ENCODE results near the gene ADK. TPM values are rescaled to one million over a fixed set of nuclear protein-coding genes. Genes with fewer than 3 reads are reported as not detected.

Gene ADK
- total RNA-seq, 1 experiment from 2014 or later: 26.8 TPM

GRCh38 chr10:74246495-74246894 lies 95.5 kb downstream of the ADK start:
- H3K4me2 ChIP-seq (ENCODE audit: insufficient read depth, insufficient read length, low read length): no peak overlapping the region
- no peak overlapping the region for H3K4ac ChIP-seq (ENCODE audit: low read depth, low read length)
- no peaks in the 10 kb centered on the region for H3K27me3 ChIP-seq (ENCODE audit: insufficient read depth, low read length)
- no peak overlapping the region for H2BK5ac ChIP-seq (ENCODE audit: insufficient read length, low read length)
- no peak overlapping the region for H2AFZ ChIP-seq (ENCODE audit: low read length)
- no peak overlapping the region for H4K91ac ChIP-seq (ENCODE audit: insufficient read length, low read depth, low read length)
- H3K56ac ChIP-seq (ENCODE audit: insufficient read length, low read depth, low read length): no peak overlapping the region
- no peak overlapping the region for H3K9ac ChIP-seq (ENCODE audit: extremely low read depth, insufficient read length, low read length)
- H3K79me1 ChIP-seq (ENCODE audit: insufficient read depth, low read depth, low read length, poor library complexity, severe bottlenecking): peaks cover 2% of the 10 kb centered on the region
- H3K27ac Mint-ChIP-seq: no peak overlapping the region
- H2AK5ac ChIP-seq (ENCODE audit: insufficient read length, low read length): no peak overlapping the region
- 0 out of 5 replicates have a peak, but pooled peaks cover 0 to 1% of the 10 kb centered on the region in 2 experiments for H3K9me3 Mint-ChIP-seq
- H3T11ph ChIP-seq (ENCODE audit: low read length): no peak overlapping the region
- H2BK20ac ChIP-seq (ENCODE audit: low read depth, low read length, poor library complexity, severe bottlenecking): no peak overlapping the region
- no peaks in the 10 kb centered on the region for H3K27me3 Mint-ChIP-seq (ENCODE audit: low read depth)
- H3K79me2 ChIP-seq (ENCODE audit: insufficient read depth, low read length): no peaks in the 10 kb centered on the region
- no peaks in the 10 kb centered on the region for H3K23me2 ChIP-seq (ENCODE audit: insufficient read length, low read depth, low read length, poor library complexity, severe bottlenecking)
- no peak overlapping the region for H3K14ac ChIP-seq (ENCODE audit: insufficient read depth, low read length)
- H4K20me1 ChIP-seq (ENCODE audit: control insufficient read depth, insufficient read depth, insufficient read length): no peaks in the 10 kb centered on the region
- H3K27ac ChIP-seq (ENCODE audit: insufficient read length, low read depth, low read length): no peak overlapping the region
- no peak for DNase-seq
- no peak overlapping the region for H2BK12ac ChIP-seq (ENCODE audit: insufficient read length, low read depth, low read length)
- no peak overlapping the region for H2BK120ac ChIP-seq (ENCODE audit: low read depth, low read length, poor library complexity, severe bottlenecking)
- H3K4me1 Mint-ChIP-seq: peaks cover 12% of the 10 kb centered on the region in 2 experiments
- no peaks in the 10 kb centered on the region for H3K9me3 ChIP-seq (ENCODE audit: control insufficient read depth, low read depth, low read length)
- no peak overlapping the region for H2BK15ac ChIP-seq (ENCODE audit: low read depth, low read length)
- no peaks in the 10 kb centered on the region; the same call in 1 of the 2 replicates for H3K4me1 ChIP-seq (ENCODE audit: insufficient read depth, low read length)
- H3K36me3 Mint-ChIP-seq (ENCODE audit: insufficient read depth in 1 of 3, low read depth in 3 of 3): peaks cover 9 to 11% (median 10%) of the 10 kb centered on the region in 3 experiments
- no peak overlapping the region for H3K23ac ChIP-seq (ENCODE audit: insufficient read length, low read depth, low read length)
- no peak overlapping the region for H3K4me3 Mint-ChIP-seq
- TF ChIP-seq, protein P1, sequence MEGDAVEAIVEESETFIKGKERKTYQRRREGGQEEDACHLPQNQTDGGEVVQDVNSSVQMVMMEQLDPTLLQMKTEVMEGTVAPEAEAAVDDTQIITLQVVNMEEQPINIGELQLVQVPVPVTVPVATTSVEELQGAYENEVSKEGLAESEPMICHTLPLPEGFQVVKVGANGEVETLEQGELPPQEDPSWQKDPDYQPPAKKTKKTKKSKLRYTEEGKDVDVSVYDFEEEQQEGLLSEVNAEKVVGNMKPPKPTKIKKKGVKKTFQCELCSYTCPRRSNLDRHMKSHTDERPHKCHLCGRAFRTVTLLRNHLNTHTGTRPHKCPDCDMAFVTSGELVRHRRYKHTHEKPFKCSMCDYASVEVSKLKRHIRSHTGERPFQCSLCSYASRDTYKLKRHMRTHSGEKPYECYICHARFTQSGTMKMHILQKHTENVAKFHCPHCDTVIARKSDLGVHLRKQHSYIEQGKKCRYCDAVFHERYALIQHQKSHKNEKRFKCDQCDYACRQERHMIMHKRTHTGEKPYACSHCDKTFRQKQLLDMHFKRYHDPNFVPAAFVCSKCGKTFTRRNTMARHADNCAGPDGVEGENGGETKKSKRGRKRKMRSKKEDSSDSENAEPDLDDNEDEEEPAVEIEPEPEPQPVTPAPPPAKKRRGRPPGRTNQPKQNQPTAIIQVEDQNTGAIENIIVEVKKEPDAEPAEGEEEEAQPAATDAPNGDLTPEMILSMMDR (conservative IDR thresholded peaks at IDR 0.05): no peak
- no peak overlapping the region for H4K5ac ChIP-seq (ENCODE audit: insufficient read length, low read depth, low read length)
- no peak overlapping the region for H3K18ac ChIP-seq (ENCODE audit: insufficient read length, low read depth, low read length)
- no peak overlapping the region for H4K8ac ChIP-seq (replicated peaks; ENCODE audit: insufficient read length, low read depth, low read length)
